ENCODE data around the gene SMARCD3. TPM values are rescaled to one million over a fixed set of nuclear protein-coding genes. Genes with fewer than 3 reads are reported as not detected.
A peak's percentile ranks its signal among the peaks of the same experiment; 100 is the strongest.

The SMARCD3 gene
- total and polyA plus RNA-seq, 2 of the 4 experiments (the other 2 are of a cell fraction), result 37.5 to 48.5 TPM

- Histone ChIP-seq H3K9ac (ENCODE audit: low read depth, low read length) (peak overlapping the region; percentile 80), H3K9me3 (ENCODE audit: control insufficient read depth, insufficient read depth, low read length) (no peaks in the 10 kb centered on the region), H2AK5ac (ENCODE audit: low read depth, low read length) (peak overlapping the region; percentile 96), H3K27ac (ENCODE audit: insufficient read depth, low read length) (peak overlapping the region; percentile 93), H3K36me3 (ENCODE audit: control insufficient read depth, insufficient read depth, low read length) (no peaks in the 10 kb centered on the region), H3K4me1 (ENCODE audit: control insufficient read depth, insufficient read depth, low read length) (peaks cover 46% of the 10 kb centered on the region), H3K9me1 (ENCODE audit: insufficient read depth, low read length) (peaks cover 14% of the 10 kb centered on the region), H3K56ac (ENCODE audit: extremely low read depth, insufficient read depth, low read length) (peak overlapping the region; percentile 71), H4K91ac (ENCODE audit: insufficient read depth, low read depth, low read length) (peak overlapping the region; percentile 81), H3K4me3 (ENCODE audit: insufficient read depth, low read depth, low read length) (peak overlapping the region; percentile 34), H2AFZ (replicated peaks; ENCODE audit: low read length, poor library complexity) (peak overlapping the region; percentile 99), H4K5ac (ENCODE audit: low read depth, low read length) (peak overlapping the region; percentile 62), H2BK120ac (ENCODE audit: low read depth, low read length) (peak overlapping the region; percentile 86), H4K20me1 (ENCODE audit: insufficient read depth, low read length) (peaks cover under 1% of the 10 kb centered on the region), H3K18ac (ENCODE audit: low read depth, low read length) (peak overlapping the region; percentile 49), H3K27me3 (ENCODE audit: control insufficient read depth, insufficient read depth, low read length) (no peaks in the 10 kb centered on the region), H3K14ac (replicated peaks; ENCODE audit: low read depth, low read length) (peak overlapping the region; percentile 77), H3K4ac (ENCODE audit: low read depth, low read length) (peak overlapping the region; percentile 93), H2BK20ac (ENCODE audit: low read depth, low read length) (peak overlapping the region; percentile 40; the same call in 1 of the 2 replicates), H3K23ac (ENCODE audit: low read depth, low read length) (peak overlapping the region; percentile 83), H2AK9ac (replicated peaks; ENCODE audit: low read depth, low read length, poor library complexity) (peak overlapping the region; percentile 95), H4K8ac (ENCODE audit: low read depth in 2 of 2, low read length in 2 of 2) (peak overlapping the region; percentile 95 to 99), H3K79me1 (ENCODE audit: low read depth in 1 of 2, low read length in 2 of 2) (peaks cover 6 to 68% of the 10 kb centered on the region in 2 experiments; a peak in 3 of 4 replicates), H2BK15ac (ENCODE audit: low read depth, low read length) (peak overlapping the region; percentile 87; the same call in 2 of the 3 replicates), H2BK5ac (ENCODE audit: low read depth, low read length, poor library complexity, severe bottlenecking) (peak overlapping the region; percentile 91), H3K4me2 (ENCODE audit: low read depth, low read length) (peak overlapping the region; percentile 43)
- ChIA-PET POLR2A (ENCODE audit: unreplicated experiment) (no interaction called here), CTCF (no interaction called here)
- intact Hi-C loops (cut with micrococcal nuclease), result no loop called here
- BruUV-seq (replicated peaks), result no TSS peak
- DNase-seq (peak; percentile 59), ATAC-seq (ENCODE audit: low read depth) (peak; percentile 8)
- TF ChIP-seq POLR2A (IDR thresholded peaks at IDR 0.05; ENCODE audit: low read depth, low read length) (peak; percentile 50; the same call in 1 of the 2 replicates), MXI1 (IDR thresholded peaks at IDR 0.05; ENCODE audit: borderline replicate concordance, low read depth, low read length) (peak; percentile 69; the same call in 1 of the 2 replicates), NFE2L2 (IDR thresholded peaks at IDR 0.05; ENCODE audit: low read depth, low read length) (no peak), BHLHE40 (IDR thresholded peaks at IDR 0.05; ENCODE audit: low read depth, low read length) (0 out of 2 replicates have a peak, but pooled peaks have one; percentile 8)
- WGBS, 2 experiments (ENCODE audit: extremely low coverage in 2 of 2, insufficient read length in 1 of 2), result 3% methylated on average over 19 of the region's 45 CpGs; no CpG with 5 or more reads in 1 of the 2 experiments
- dilution Hi-C loops (cut with HindIII; ENCODE audit: low sequenced_read_pairs, unreplicated experiment), result no loop called here
- in situ Hi-C loops (cut with MboI; ENCODE audit: low sequenced_read_pairs), result no loop called here
These were observed 689 bp upstream of the SMARCD3 start for GRCh38 chr7:151249034-151249731.
